Nephron (organoid): ENCODE results near the gene NAAA.
A peak's percentile ranks its signal among the peaks of the same experiment; 100 is the strongest.
"Not testable (repeated sequence)": the region's sequence is repeated elsewhere in the genome, so short reads cannot be mapped to it uniquely, and the experiment has no call there.

Experiments used
- H3K27ac Mint-ChIP-seq, 3 experiments: 2 replicates each; pipeline ENCODE4 v1.8.0; 2020; ENCODE audit warnings: mixed read lengths in 3 of 3, mild to moderate bottlenecking in 2 of 3, moderate library complexity in 1 of 3
- H3K27me3 Mint-ChIP-seq: 2 replicates; pipeline ENCODE4 v1.8.0; 2021; ENCODE audit warnings: low read depth, mild to moderate bottlenecking, moderate library complexity, mixed read lengths
- H3K36me3 Mint-ChIP-seq: 2 replicates; pipeline ENCODE4 v1.8.0; 2020; ENCODE audit warnings: low read depth, mixed read lengths
- H3K4me1 Mint-ChIP-seq: 2 replicates; pipeline ENCODE4 v1.8.0; 2020; ENCODE audit warnings: mixed read lengths
- H3K4me3 Mint-ChIP-seq, 3 experiments: 2 replicates each; pipeline ENCODE4 v1.8.0; 2020; ENCODE audit warnings: mild to moderate bottlenecking in 3 of 3, mixed read lengths in 3 of 3, moderate library complexity in 2 of 3
- H3K9me3 Mint-ChIP-seq: 2 replicates; pipeline ENCODE4 v1.8.0; 2020; ENCODE audit warnings: mixed read lengths
- CTCF ChIP-seq, 3 experiments: fragments of 200-600 bp; sonication (generic); IDR thresholded peaks; one replicate each; pipeline ENCODE4 v1.5.0; 2021; ENCODE audit warnings: antibody characterized with exemption in 3 of 3; ENCODE audit not compliant: unreplicated experiment in 3 of 3

NAAA gene

DNA sequence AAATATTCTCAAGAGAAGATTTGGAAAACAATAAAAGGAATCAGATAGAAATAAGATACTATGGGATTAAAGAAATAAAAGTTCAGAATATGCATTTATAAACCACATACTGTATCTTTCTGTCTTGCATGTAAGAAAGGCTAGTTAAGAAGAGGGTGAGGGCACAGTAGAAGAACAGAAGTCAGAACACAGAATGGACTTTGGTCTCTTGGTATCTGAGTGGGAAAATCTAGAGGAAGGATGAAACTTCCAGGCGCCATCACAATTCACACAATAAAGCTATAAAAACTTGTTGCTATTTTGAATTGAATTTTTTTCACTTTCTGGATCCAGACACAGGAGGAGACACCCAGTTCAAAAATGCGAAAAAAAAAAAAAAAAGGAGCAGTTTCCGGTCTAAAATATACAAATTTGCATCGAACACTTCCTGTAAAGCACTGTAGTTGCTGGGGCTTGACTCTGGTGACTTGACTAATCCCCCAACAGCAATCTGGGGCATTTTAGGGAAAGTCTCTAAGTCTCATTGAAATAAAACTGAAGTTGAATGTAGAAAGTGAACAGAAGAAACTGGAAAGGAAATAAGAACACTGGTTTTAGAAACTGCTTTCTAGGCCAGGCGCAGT, 8.1 kb upstream of the NAAA start:
- no peak for TF ChIP-seq CTCF (IDR thresholded peaks at IDR 0.05; ENCODE audit: unreplicated experiment in 3 of 3)
- H3K36me3 Mint-ChIP-seq: peaks cover 49% of the 10 kb centered on the region
- H3K27me3 Mint-ChIP-seq: no peaks in the 10 kb centered on the region
- H3K4me3 Mint-ChIP-seq: no peak overlapping the region
- H3K4me1 Mint-ChIP-seq: no peaks in the 10 kb centered on the region
- no peaks in the 10 kb centered on the region for H3K9me3 Mint-ChIP-seq
- H3K27ac Mint-ChIP-seq: no peak overlapping the region

DNA sequence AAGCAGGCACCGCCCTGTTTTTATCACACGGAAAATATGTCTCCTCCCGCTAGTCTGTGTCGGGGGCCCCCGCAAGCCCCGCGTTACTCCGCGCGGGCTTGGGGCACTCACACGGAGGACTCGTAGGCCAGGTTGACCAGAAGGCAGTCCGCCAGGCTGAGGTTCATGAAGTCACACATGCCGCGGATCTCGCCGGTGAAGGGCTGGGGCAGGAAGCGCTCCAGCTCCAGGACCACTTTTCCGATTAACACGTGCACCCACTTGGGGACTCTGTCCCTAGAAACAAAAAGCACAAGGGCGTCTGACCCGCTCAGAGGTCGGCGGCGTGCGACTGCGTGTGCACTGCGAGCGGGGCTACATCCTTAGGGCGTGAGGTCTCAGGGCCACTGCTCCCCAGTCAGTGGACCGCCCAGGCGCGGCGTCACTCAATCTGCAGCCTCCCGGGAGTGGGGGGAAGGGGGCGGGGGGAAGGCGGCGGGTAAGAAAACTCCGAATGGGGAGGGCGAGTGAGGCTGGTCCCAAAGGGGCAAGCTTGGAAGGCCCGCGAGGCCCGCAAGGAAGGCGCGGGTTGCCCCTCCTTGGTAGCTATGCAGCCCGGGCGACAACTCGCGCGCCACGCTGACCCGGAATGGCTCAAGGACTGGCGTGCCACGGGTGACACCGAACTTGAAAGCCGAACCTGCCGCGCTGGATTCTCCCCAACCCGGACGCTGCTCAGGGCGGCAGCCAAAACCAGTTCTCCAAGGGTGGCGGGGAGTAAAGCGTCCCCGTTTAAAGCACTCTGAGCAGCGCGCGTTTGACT, 722 bp downstream of the NAAA start:
- peak overlapping the region in 1 of 3 experiments; percentile 57 for H3K27ac Mint-ChIP-seq
- no peaks in the 10 kb centered on the region for H3K9me3 Mint-ChIP-seq
- peak overlapping the region; percentile 86 to 96 (median 94) for H3K4me3 Mint-ChIP-seq
- H3K36me3 Mint-ChIP-seq: peaks cover under 1% of the 10 kb centered on the region
- peaks cover 4% of the 10 kb centered on the region for H3K27me3 Mint-ChIP-seq
- H3K4me1 Mint-ChIP-seq: no peaks in the 10 kb centered on the region
- TF ChIP-seq CTCF (IDR thresholded peaks at IDR 0.05; ENCODE audit: unreplicated experiment in 3 of 3): no peak

DNA sequence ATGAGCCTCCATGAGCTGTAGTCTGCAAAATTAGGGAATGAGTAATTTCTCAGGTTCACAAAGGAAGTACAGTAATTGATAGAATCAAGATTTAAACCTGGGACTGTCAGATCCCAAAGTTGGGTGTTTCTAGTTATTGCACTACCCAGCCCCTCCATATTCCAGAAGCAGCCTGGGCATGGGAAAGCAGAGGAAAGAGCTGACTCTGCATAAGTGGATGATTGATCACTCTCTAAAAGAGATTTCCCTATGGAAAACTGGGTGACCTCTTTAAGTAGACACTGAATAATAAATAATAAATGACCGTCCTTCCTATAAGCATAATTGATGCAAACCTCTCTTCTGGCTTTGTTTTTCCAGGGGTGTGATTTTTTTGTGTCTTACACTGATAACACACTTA, 5.2 kb downstream of the NAAA start:
- Mint-ChIP-seq H3K36me3 (no peaks in the 10 kb centered on the region), H3K27ac (no peak overlapping the region), H3K4me1 (no peaks in the 10 kb centered on the region), H3K27me3 (no peaks in the 10 kb centered on the region), H3K4me3 (no peak overlapping the region), H3K9me3 (no peaks in the 10 kb centered on the region)
- TF ChIP-seq CTCF (IDR thresholded peaks at IDR 0.05; ENCODE audit: unreplicated experiment in 3 of 3): no peak

DNA sequence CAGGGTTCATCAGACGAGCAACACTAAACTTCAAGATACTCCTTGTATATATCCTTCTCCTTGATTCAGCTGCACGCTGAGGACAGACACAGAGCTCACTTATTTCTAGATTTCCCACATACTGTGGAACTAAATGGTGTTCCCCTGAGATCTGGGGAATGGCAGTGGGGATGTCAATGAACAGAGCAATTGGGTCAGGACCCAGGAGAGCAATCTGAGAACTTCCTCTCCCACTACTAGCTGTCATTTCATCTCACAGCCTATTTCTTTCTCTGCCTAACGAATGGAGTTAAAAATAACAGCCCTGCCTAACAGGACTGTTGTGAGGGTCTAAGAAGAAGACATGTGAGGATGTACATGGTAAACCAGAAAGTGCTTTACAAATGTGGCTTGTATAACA, 10.7 kb downstream of the NAAA start:
- H3K4me1 Mint-ChIP-seq: no peaks in the 10 kb centered on the region
- no peaks in the 10 kb centered on the region for H3K9me3 Mint-ChIP-seq
- no peak for TF ChIP-seq CTCF (IDR thresholded peaks at IDR 0.05; ENCODE audit: unreplicated experiment in 3 of 3)
- H3K4me3 Mint-ChIP-seq: no peak overlapping the region
- no peaks in the 10 kb centered on the region for H3K36me3 Mint-ChIP-seq
- no peak overlapping the region for H3K27ac Mint-ChIP-seq
- H3K27me3 Mint-ChIP-seq: no peaks in the 10 kb centered on the region

- not testable (repeated sequence) for H3K27ac Mint-ChIP-seq, H3K9me3 Mint-ChIP-seq, H3K4me3 Mint-ChIP-seq, H3K27me3 Mint-ChIP-seq, H3K4me1 Mint-ChIP-seq, H3K36me3 Mint-ChIP-seq
Observed at GRCh38 chr4:75924916-75925315, 15.9 kb downstream of the NAAA start.

- H3K27me3 Mint-ChIP-seq: no peaks in the 10 kb centered on the region
- peaks cover 3% of the 10 kb centered on the region for H3K4me1 Mint-ChIP-seq
- no peaks in the 10 kb centered on the region for H3K9me3 Mint-ChIP-seq
- no peak overlapping the region for H3K27ac Mint-ChIP-seq
- no peaks in the 10 kb centered on the region for H3K36me3 Mint-ChIP-seq
- H3K4me3 Mint-ChIP-seq: no peak overlapping the region
- TF ChIP-seq CTCF (IDR thresholded peaks at IDR 0.05; ENCODE audit: unreplicated experiment in 3 of 3): no peak
Observed at GRCh38 chr4:75924309-75924827, 16.4 kb downstream of the NAAA start.
